NCI-H1048 (cell line): ENCODE data around the gene ENO2.
A peak's percentile ranks its signal among the peaks of the same experiment; 100 is the strongest.
"Not testable (repeated sequence)": the region's sequence is repeated elsewhere in the genome, so short reads cannot be mapped to it uniquely, and the experiment has no call there.

Source experiments
- DNase-seq: peaks from one replicate; lab custom pipeline; 2025; lab: John Stamatoyannopoulos, UW

Gene ENO2

DNA sequence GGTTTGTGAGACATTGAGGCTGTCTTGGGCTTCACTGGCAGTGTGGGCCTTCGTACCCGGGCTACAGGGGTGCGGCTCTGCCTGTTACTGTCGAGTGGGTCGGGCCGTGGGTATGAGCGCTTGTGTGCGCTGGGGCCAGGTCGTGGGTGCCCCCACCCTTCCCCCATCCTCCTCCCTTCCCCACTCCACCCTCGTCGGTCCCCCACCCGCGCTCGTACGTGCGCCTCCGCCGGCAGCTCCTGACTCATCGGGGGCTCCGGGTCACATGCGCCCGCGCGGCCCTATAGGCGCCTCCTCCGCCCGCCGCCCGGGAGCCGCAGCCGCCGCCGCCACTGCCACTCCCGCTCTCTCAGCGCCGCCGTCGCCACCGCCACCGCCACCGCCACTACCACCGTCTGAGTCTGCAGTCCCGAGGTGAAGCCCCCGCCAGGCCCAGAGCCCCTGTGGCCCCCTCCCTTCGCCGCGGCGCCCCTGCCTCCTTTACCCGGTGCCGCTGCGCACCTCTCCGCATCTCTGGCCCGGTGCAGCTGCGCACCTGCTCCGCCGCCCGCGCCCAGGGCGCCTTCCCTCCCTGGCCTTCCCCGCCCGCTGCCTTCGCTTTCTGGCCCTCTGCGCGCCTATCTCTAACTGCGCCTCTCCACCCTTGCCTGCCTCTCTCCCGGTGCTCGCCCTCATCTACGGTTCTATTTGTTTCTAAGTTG, at the start of gene ENO2:
TSS of gene ENO2 (plus strand) at position 335 of the 701 bp plus-strand sequence. CDS start 1,253 bp downstream, outside the sequence.
- no peak for DNase-seq

DNA sequence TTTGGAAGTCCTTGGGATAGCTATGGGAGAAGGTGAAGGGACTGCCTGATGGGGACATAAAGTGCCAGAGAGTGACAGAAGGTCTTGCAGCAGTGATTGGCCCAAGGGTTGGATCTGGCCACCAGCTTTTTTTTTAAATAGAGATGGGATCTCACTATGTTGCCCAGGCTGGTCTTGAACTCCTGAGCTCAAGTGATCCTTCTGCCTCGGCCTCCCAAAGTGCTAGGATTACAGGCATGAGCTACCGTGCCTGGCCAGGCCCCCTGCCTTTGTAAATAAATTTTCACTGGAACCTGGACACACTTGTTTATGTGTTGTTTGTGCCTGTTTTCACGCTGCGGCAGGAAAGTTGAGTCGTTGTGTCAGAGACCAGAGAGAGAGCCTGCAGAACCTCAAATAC, 49.1 kb upstream of the ENO2 start:
- DNase-seq = not testable (repeated sequence)

DNA sequence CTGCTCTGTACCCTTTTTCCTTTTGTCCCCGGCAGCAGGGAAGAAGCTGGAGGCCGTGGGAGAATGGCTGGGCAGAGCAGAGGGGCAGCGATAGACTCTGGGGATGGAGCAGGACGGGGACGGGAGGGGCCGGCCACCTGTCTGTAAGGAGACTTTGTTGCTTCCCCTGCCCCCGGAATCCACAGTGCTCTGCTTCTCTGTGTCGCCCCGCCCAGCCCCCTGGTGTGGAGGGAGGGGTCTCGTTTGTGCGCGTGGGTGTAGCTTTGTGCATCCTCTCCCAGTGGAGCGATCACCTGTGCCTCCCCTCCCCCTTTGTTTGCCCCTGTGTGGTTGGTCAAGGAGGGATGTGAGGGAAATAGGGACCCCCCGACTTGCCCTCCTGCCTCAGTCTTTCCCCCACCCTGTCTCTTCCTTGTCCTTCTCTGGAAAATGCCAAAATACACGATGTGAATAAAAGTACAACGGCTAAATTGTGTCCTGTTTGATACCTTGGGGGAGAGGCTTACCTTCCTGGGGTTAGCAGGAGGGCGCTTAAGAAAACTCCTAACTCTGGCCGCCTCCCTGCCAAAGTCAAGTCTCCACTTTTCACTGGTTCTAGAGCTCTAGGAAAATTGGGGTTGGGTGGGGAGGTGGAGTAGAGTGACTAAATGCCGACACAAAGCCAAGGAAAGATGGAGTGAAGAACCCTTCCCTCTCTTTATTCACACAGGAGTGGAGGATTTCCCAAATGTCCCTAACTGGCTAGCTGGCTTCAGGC, 48.0 kb upstream of the ENO2 start:
- DNase-seq = no peak

DNA sequence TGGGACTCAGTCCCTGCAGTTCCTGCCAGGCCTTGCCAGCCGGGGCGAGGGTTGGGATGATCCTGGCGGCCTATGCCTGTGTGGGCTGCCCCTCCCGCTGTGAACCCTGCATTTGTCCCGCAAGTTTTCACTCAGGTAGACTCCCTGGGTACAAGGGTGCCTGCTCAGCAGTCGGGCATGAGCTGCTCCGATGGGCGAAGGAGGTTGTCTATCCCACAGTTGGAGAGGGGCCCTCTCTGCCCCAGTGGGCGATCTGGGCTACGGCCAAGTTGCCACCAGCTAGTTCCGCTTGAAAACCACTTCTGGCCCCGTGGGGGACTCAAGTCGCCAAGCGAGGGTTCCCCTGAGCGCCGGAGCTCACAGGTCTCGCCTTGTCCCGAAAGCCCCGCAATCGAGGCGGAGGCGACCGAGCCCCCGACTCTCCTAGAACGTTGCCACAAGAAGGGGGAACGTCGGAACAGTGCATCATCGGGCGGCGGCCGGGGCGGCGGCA, 47.4 kb upstream of the ENO2 start:
- no peak for DNase-seq

DNA sequence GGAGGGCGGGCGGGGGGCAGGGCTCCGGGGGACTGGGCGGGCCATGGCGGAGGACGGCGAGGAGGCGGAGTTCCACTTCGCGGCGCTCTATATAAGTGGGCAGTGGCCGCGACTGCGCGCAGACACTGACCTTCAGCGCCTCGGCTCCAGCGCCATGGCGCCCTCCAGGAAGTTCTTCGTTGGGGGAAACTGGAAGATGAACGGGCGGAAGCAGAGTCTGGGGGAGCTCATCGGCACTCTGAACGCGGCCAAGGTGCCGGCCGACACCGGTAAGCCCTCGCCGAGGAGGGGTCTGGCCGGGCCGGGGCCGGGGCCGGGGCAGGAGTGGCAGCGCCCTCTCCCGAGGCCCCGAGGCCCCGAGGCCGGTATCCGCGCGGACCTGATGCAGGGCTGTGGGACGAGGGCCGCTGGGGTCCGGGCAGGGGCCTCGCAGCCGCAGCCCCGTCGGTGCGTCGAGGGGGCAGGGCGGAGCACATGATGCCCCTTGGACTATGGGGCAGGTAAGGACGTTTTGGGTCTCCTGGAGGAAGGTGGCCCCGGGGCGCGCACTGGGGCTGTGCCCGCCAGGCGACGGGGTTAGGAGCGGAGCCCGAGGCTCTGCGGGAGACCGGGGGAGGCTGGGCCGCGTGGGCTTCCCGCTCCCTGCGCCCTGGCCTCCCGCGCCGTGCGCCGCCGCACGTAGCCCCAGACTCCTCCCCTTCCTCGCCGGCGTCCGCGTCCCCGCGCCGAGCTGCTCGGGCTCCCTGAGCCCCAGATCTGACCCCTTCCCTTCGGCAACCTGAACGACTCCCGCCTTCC, 46.8 kb upstream of the ENO2 start, which contains the start of gene TPI1:
TSS of gene TPI1 (plus strand) at position 119 of the 798 bp plus-strand sequence. CDS start at position 155, 36 bp downstream.
- no peak for DNase-seq

DNA sequence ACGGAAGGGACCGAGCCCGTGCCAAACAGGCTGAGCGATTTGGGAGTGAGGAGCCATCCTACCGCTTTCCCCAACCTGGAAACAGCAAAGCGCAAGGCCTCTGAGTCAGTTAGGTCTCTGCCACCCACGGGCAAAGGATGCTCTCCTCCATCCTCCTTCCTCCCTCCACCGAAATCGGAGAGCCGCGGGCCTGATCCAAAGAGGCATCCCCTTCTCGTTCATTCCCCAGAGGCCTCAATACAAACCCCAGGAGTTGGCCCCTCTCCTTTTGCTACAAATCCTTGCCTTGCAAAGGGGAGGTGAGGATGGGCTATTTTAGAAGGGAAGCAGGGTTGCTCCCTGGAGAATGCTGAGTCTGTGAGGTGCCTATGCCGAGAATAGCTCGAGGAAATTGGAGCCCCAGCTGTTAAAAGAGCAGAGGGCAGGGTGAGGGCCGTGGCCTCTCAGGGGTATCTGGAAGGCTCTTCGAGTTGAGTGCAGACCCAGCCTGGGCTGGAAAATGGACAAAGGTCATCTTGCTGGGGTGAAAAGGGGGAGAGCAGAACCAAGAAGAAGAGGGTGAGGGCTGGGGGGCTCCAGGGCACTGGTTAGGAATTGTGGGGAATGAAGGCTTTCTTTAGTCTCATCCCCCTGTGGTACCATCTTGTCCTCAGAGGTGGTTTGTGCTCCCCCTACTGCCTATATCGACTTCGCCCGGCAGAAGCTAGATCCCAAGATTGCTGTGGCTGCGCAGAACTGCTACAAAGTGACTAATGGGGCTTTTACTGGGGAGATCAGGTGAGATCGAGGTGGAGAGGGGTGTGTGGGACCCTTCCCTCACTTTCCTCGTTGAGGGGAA, 46.0 kb upstream of the ENO2 start:
- no peak for DNase-seq

DNA sequence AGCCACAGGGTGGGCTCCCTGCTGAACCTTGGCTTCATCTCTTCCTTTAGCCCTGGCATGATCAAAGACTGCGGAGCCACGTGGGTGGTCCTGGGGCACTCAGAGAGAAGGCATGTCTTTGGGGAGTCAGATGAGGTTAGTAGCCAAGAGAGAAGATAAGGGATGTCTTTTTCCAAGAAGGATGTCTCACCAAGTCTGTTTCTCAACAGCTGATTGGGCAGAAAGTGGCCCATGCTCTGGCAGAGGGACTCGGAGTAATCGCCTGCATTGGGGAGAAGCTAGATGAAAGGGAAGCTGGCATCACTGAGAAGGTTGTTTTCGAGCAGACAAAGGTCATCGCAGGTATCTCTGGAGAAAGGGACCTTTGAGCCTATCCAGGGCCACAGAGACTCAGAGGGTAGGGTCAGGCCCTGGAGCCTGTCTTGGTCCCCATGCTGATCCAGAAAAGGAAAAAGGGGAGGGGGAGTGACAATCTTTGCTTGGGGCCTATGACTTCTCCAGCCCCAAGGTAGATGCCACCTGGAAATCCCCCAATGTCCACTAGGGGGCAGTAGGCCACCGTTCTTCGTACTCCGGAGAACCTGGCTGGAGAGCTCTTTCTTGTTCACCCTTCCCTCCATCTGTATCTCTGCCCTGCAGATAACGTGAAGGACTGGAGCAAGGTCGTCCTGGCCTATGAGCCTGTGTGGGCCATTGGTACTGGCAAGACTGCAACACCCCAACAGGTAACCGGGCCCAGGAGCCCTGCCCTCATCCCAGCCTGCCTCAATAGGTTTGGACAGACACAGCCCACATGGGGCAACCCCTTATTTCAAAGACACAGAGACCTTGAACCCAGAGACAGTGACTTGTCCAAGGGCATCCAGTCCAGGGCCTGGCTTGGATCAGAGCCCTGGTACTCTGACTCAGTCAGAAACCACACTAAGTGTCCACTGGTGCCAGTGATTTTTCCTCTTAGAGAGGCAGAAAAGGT, 45.0 kb upstream of the ENO2 start:
- peak; percentile 51 for DNase-seq

DNA sequence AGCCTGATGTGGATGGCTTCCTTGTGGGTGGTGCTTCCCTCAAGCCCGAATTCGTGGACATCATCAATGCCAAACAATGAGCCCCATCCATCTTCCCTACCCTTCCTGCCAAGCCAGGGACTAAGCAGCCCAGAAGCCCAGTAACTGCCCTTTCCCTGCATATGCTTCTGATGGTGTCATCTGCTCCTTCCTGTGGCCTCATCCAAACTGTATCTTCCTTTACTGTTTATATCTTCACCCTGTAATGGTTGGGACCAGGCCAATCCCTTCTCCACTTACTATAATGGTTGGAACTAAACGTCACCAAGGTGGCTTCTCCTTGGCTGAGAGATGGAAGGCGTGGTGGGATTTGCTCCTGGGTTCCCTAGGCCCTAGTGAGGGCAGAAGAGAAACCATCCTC, 44.1 kb upstream of the ENO2 start:
- DNase-seq = not testable (repeated sequence)

DNA sequence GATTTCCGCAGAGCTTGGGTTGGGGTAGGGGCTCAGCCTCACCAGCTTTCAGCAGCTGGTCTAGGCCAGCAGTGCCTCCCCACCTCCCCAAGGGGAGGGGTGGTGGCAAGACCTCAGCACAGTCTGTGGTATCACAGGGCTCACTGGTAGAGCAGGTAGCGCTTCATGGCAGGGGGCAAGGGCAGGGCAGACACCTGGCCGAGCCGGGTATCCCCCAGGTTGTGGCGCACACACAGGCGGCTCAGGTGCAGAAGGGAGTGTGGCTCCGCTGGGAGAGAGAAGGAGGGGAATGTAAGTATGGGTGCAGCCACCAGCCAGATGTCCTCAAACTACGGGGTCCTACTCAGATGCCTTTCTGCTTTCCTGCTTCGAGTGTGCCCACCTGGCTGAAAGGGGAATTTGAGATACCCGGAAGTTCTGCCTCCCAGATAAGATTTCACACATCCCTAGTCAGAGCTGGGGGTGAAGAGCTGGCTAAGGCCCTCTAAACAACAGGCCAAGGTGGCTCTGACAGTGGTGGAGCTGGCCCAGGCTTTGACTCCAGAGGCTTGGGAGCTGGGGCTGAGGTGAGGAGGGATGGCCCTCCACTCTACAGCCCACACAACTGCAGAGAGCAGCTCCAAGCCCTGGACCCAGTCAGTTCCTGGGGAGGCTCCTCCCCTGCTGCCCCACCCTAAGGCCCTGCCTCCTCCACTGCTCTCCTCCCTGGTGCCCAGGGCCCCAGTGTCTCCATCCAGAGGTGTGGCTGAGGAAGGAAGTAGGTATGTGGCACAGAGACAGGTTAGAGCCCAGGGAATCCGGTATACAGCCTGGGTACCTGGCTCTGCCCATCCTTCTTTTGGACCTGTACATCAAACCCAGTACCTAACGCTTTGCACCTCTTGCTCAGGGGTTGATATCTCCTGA, 43.1 kb upstream of the ENO2 start:
- no peak for DNase-seq

DNA sequence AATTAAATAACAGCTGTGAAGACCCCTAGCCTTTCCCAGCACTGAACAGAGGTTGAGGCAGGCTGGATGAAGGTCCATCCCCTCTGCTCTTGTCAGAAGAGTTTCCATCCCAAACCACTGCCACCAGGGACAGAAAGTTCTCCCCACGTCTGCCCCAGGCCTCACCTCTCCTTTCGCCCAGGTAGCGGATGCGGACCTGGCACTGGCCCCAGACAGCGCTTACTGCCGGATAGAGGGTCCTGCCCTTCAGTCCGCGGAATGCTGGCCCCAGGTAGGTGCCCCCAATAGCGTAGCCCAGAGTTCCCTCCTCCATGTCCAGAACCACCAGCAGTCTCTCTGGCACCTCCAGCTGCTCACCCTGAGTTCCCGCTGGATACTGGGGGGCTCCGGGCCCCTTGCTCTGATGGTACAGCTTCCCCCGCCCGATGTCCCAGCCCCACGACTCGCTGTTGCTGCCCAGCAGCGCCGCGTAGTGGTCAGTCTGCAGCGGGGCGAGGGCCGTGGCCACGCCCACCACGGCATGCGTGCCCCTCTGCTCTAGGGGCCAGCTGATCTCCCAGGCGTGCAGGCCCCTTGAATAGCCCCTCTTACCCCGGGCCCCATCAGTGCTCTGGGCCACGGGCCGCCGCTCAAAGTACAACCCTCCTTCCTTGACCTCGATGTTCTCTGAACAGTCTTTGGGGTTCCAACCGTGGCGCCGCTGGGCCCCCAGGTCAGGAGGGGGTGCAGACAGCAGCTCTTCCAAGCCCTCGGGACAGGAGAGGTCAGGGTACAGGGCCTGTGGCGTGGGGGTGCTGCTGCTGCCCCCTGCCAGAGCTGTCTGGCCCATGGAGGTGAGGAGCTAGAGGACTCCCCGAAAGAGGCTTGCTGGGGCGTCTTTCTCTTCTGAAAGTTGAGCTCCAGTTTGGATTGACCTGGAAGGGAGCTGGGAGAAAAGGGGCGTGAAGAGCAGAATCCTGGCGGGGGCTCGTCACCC, 42.0 kb upstream of the ENO2 start:
- peak; percentile 47 for DNase-seq

DNA sequence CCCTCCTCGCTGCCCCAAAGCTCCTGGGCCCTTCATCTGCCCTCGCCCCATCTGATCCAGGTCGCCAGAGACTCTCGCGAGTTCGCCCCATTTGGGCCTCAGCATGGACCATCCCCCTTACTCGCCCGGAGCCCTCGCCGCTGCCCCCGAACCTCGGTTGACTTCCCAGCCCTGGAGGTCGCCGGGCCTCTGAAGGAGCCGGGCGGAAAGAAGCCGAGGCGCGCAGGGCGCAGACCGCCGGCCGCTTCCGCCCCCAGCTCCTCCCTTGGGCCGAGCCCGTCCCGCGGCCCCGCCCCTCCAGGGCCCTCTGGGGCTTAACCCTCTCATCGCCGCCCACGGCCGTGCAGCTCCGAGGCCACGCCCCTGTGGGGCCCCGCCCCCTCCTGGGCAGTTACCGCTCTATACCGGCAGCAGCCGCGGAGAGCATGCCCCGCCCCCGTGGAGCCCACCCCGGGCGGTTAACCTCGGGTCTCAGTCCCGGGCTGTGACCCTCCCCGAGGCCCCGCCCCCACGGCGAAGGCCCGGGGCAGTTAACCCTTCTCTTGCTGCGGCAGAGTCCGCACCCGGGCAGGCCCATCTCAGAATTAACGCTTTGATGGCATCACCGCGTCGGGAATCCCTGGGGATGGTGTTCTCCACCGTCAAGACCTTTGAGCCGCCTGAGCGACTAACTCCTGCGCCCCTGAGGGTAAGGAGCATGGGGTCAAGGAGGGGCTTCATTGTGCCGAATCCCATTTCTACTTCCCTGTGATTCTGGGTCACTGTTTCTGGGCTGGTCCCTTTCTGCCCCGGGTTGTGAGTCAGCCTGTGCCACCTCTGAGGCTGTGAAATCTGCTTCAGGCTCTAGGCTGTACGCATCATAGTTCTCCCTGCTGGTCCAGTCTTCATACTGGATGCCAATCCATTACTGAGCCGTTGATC, 41.0 kb upstream of the ENO2 start, which contains the start of gene SPSB2:
TSS of gene SPSB2 (minus strand) at position 210 of the 921 bp plus-strand sequence. CDS start 402 bp downstream, outside the sequence.
- DNase-seq = peak; percentile 86

DNA sequence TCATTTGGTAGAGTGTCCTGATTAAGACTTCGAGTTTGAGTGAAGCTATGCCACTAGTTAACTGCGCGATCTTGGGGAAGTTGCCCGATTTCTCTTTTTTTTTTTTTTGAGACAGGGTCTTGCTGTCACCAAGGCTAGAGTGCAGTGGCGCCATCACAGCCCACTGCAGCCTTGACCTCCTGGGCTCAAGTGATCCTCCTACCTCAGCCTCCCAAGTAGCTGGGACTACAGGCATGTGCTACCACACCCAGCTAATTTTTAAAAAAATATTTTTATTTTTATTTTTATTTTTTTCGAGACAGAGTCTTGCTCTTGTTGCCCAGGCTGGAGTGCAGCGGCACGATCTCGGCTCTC, 40.4 kb upstream of the ENO2 start:
- not testable (repeated sequence) for DNase-seq

DNA sequence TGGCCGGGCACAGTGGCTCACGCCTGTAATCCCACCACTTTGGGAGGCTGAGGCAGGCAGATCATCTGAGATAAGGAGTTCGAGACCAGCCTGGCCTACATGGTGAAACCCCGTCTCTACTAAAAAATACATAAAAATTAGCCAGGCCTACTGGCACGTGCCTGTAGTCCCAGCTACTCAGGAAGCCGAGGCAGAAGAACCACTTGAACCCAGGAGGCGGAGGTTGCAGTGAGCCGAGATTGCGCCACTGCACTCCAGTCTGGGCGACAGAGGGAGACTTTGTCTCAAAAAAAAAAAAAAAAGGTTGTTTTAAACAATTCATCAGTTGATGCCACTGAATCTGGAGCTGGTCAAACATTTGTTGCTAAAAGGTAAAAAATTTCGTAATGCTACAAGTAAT, 34.6 kb upstream of the ENO2 start:
- DNase-seq = not testable (repeated sequence)

DNA sequence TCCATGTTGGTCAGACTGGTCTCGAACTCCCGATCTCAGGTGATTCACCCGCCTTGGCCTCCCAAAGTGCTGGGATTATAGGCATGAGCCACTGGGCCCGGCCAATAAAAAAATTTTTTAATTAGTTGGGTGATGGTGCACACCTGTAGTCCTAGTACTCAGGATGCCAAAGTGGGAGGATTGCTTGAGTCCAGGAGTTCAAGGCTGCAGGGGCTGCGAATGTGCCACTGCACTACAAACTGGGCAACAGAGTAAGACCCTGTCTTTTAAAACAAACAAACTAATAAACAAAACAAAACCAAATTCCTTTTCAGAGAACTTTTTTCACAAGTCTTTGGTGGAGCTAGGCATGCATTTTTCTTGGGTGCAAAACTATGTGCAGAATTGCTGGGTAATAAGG, 31.1 kb upstream of the ENO2 start:
- no peak for DNase-seq

DNA sequence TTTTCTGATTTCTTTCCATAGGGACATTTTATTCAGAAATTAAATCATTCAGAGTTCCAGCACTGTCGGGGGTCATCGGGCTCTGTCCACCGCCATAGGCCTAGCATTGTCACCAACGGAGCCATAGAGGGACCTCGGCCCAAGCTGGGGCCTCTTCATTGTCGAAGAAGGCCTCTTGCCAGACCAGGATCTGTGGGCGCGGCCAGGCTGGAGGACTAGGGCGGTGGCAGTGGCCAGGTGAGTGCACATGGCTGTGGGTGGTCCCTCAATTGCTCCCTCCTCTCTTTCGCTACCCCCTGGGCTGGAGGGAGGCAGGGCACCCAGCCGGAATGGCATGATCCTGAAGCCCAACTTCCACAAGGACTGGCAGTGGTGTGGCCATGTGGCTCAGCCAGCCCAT, 30.7 kb upstream of the ENO2 start:
- DNase-seq = no peak

DNA sequence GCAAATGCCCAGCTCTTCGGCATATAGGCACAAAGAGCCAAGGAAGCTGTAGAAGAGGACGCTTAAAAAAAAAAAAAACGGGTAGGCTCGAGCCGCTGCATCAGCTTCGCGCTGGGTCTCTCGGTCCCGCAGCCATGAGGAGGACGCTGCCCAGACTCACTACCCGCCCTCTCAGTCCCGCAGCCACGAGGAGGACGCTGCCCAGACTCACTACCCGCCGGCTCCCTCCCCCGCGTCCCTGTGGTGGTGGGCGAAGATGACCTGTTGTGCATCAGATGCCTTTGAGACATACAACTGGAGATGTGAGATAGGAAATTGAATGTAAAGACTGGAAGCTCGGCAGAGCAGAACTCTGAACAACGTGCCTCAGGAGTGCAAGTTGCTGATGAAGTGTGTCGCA, 29.8 kb upstream of the ENO2 start:
- DNase-seq = no peak
